ENCODE results near the gene TET1.

TET1 gene

DNA sequence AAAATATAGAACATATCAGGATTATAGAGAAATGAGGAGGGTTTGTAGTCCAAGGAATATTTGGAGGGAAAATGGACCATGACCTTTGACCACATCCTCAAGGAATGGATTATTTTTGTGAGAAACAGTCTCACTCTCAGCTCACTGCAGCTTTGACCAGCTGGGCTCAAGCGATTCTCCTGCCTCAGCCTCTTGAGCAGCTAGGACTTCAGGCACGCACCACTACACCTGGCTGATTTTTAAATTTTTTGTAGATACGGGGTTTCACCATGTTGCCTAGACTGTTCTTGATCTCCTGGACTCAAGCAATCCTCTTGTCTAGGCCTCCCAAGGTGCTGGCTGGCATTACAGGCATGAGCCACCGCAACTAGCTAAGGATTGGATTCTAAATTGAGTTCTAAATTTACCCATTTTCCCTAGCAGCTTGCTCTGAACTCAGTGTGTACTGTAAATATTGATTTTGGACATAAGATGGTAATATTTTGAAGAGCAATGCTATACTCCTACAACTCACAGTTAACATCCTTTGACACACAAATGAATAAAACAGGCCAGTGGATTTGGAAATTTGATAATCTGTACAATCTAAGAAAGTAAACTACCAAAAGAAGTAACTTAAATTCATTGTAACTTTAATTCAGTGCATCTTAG is 73.8 kb downstream of the TET1 start:
- no peak for TF ChIP-seq TAF1 (IDR thresholded peaks at IDR 0.05; ENCODE audit: borderline replicate concordance, insufficient read depth, low read length)

DNA sequence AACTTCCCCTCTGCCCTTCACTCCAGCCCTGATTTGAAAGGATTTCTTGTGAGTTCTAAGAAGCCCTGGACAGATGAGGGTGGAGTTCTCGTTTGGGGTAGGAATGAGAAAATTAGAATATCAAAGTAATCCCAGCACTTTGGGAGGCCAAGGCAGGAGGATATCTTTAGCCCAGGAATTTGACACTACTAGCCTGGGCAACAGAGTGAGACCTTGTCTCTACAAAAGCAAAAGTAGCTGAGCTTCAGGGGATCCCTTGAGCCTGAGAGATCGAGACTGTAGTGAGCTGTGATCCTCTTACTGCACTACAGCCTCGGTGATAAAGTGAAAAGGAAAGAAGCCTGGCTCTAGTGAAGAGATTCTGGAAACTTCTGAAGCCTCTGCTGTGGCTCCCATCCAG is 76.2 kb downstream of the TET1 start:
- TF ChIP-seq, protein P1, sequence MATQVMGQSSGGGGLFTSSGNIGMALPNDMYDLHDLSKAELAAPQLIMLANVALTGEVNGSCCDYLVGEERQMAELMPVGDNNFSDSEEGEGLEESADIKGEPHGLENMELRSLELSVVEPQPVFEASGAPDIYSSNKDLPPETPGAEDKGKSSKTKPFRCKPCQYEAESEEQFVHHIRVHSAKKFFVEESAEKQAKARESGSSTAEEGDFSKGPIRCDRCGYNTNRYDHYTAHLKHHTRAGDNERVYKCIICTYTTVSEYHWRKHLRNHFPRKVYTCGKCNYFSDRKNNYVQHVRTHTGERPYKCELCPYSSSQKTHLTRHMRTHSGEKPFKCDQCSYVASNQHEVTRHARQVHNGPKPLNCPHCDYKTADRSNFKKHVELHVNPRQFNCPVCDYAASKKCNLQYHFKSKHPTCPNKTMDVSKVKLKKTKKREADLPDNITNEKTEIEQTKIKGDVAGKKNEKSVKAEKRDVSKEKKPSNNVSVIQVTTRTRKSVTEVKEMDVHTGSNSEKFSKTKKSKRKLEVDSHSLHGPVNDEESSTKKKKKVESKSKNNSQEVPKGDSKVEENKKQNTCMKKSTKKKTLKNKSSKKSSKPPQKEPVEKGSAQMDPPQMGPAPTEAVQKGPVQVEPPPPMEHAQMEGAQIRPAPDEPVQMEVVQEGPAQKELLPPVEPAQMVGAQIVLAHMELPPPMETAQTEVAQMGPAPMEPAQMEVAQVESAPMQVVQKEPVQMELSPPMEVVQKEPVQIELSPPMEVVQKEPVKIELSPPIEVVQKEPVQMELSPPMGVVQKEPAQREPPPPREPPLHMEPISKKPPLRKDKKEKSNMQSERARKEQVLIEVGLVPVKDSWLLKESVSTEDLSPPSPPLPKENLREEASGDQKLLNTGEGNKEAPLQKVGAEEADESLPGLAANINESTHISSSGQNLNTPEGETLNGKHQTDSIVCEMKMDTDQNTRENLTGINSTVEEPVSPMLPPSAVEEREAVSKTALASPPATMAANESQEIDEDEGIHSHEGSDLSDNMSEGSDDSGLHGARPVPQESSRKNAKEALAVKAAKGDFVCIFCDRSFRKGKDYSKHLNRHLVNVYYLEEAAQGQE (IDR thresholded peaks at IDR 0.05; ENCODE audit: insufficient read depth in 1 of 2, low read depth in 2 of 2, low read length in 2 of 2), result no peak
- TF ChIP-seq POLR2AphosphoS5 (IDR thresholded peaks at IDR 0.05; ENCODE audit: low read depth, low read length) (no peak), FOXP2 (optimal IDR thresholded peaks at IDR 0.05; ENCODE audit: borderline replicate concordance, extremely low read depth, extremely low read length, insufficient read depth) (no peak), SIN3A (IDR thresholded peaks at IDR 0.05; ENCODE audit: borderline replicate concordance, insufficient read depth, low read length) (no peak), TAF1 (IDR thresholded peaks at IDR 0.05; ENCODE audit: borderline replicate concordance, insufficient read depth, low read length) (no peak)

DNA sequence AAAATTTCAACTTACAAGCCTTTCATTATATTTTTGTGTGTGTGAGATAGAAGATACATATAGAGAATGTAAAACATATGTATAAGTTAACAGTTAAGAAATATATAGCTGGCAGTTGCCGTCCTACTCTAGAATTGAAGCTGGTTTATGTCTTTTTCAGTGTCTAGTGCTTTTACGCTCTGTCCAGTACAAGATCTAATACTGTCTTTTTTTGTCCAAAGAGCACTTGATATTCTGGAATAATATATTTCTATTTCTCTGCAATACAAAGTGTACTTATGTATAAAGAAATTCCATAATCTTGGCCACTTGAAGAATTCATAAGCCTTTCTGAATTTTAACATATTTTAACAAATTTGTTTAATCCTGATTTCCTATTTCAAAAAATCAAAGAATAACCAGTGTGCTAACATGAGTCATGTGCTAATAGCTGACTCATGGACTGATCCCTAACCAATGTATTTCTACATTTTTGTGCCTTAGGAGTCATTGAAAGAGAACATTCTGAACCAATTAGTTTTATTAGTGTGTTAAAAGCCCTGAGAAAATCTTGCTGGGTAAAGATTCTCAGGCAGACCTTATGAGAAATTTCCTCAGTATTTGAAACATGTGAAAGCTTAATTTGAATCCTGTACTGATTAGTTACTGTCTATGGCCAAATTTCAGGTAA is 87.7 kb downstream of the TET1 start:
- no peak for TF ChIP-seq FOXP2 (optimal IDR thresholded peaks at IDR 0.05; ENCODE audit: borderline replicate concordance, extremely low read depth, extremely low read length, insufficient read depth)
- TF ChIP-seq, protein P1 (IDR thresholded peaks at IDR 0.05; ENCODE audit: insufficient read depth in 1 of 2, low read depth in 2 of 2, low read length in 2 of 2), result no peak
- TF ChIP-seq SIN3A (IDR thresholded peaks at IDR 0.05; ENCODE audit: borderline replicate concordance, insufficient read depth, low read length), result no peak
- no peak for TF ChIP-seq TAF1 (IDR thresholded peaks at IDR 0.05; ENCODE audit: borderline replicate concordance, insufficient read depth, low read length)
- no peak for TF ChIP-seq POLR2AphosphoS5 (IDR thresholded peaks at IDR 0.05; ENCODE audit: low read depth, low read length)

DNA sequence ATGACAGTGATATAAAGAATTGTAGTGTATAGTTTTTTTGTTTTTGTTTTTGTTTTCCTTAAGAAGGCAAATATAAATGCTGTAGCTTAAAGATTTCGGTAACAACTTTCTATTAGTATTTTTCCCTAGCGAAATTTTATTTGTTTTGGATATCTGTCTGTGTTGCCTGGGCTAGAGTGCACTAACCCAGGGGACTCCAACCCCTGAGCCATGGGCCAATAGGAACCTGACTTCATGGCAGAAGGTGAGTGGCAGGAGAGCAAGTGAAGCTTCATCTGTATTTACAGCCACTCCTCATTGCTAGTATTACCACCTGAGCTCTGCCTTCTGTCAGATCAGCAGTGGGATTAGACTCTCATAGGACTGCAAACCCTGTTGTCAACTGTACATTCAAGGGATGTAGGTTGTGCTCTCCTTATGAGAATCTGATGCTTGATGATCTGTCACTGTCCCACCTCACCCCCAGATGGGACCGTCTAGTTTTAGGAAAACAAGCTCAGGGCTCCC is 95.5 kb downstream of the TET1 start:
- no peak for TF ChIP-seq FOXP2 (optimal IDR thresholded peaks at IDR 0.05; ENCODE audit: borderline replicate concordance, extremely low read depth, extremely low read length, insufficient read depth)
- TF ChIP-seq SIN3A (IDR thresholded peaks at IDR 0.05; ENCODE audit: borderline replicate concordance, insufficient read depth, low read length), result no peak
- no peak for TF ChIP-seq POLR2AphosphoS5 (IDR thresholded peaks at IDR 0.05; ENCODE audit: low read depth, low read length)
- TF ChIP-seq TAF1 (IDR thresholded peaks at IDR 0.05; ENCODE audit: borderline replicate concordance, insufficient read depth, low read length), result no peak
- TF ChIP-seq, protein P1 (IDR thresholded peaks at IDR 0.05; ENCODE audit: insufficient read depth in 1 of 2, low read depth in 2 of 2, low read length in 2 of 2), result no peak

DNA sequence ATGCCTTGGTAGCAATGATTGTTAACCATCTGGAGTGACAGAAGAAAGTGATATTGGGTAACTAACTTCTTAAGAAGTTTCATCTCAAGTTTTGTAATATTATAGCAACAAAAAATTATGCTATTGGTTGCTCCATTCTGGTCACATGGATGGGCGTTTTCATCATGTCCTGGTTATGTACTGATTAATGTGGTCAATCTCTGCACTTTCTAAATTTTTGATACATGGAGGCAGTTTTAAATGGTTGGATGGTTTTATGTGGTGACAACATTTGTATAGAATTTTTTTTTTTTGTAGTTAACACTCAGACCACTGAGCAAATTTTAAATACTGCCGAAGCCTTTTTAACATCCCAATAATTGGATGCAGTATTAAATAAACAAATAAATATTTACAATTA is 105.7 kb downstream of the TET1 start:
- TF ChIP-seq, protein P1 (IDR thresholded peaks at IDR 0.05; ENCODE audit: insufficient read depth in 1 of 2, low read depth in 2 of 2, low read length in 2 of 2), result no peak
- TF ChIP-seq FOXP2 (optimal IDR thresholded peaks at IDR 0.05; ENCODE audit: borderline replicate concordance, extremely low read depth, extremely low read length, insufficient read depth) (no peak), SIN3A (IDR thresholded peaks at IDR 0.05; ENCODE audit: borderline replicate concordance, insufficient read depth, low read length) (no peak), POLR2AphosphoS5 (IDR thresholded peaks at IDR 0.05; ENCODE audit: low read depth, low read length) (no peak), TAF1 (IDR thresholded peaks at IDR 0.05; ENCODE audit: borderline replicate concordance, insufficient read depth, low read length) (no peak)

All from PFSK-1 (cell line).